ENCODE results near the gene TCTN1.

Gene TCTN1

DNA sequence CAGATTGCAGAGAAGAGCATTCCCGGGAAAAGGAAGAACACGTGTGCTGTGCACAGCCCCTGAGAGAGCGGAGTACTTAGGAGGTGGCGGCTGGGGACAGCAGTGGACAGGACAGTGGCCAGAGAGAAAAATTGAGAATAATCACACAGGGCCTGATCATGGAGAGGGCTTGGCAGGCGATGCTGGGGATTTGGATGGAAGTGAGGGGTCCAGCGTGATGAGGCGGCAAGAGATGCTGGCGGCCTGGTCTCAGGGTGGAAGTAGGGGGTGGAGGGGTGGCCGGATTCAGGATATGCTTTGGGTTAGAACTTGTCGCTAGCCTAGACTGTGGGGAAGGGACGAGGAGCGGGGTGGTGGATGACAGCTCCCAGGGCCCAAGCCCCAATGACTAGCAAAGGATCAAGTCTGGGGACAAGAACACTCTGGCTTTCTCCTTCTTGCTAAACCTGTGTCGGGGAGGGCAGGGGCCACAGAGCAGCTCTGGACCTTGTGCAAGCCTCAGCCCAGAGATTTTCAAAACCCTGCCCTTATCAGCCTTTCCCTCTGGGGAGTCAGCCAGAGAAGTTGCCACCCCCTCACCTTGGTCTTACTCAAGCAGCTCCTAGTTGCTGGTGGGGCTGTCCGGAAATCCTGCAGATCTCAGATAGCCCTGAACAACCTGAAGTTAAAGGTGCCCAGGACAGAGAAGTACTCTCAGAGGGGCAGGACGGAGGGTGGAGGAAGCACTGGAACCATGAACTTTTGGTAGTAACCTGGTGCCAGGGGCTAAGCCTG is 73.7 kb downstream of the TCTN1 start:
- DNase-seq (ENCODE audit: low spot score) = no peak
- in situ Hi-C loops (cut with MboI; ENCODE audit: low pct_unique_long_range_greater_than_20kb, low sequenced_read_pairs, unreplicated experiment) = no loop called here
- TF ChIP-seq, protein P1, sequence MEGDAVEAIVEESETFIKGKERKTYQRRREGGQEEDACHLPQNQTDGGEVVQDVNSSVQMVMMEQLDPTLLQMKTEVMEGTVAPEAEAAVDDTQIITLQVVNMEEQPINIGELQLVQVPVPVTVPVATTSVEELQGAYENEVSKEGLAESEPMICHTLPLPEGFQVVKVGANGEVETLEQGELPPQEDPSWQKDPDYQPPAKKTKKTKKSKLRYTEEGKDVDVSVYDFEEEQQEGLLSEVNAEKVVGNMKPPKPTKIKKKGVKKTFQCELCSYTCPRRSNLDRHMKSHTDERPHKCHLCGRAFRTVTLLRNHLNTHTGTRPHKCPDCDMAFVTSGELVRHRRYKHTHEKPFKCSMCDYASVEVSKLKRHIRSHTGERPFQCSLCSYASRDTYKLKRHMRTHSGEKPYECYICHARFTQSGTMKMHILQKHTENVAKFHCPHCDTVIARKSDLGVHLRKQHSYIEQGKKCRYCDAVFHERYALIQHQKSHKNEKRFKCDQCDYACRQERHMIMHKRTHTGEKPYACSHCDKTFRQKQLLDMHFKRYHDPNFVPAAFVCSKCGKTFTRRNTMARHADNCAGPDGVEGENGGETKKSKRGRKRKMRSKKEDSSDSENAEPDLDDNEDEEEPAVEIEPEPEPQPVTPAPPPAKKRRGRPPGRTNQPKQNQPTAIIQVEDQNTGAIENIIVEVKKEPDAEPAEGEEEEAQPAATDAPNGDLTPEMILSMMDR (IDR thresholded peaks at IDR 0.05; ENCODE audit: extremely low read depth, insufficient read depth, missing control alignments) = no peak

DNA sequence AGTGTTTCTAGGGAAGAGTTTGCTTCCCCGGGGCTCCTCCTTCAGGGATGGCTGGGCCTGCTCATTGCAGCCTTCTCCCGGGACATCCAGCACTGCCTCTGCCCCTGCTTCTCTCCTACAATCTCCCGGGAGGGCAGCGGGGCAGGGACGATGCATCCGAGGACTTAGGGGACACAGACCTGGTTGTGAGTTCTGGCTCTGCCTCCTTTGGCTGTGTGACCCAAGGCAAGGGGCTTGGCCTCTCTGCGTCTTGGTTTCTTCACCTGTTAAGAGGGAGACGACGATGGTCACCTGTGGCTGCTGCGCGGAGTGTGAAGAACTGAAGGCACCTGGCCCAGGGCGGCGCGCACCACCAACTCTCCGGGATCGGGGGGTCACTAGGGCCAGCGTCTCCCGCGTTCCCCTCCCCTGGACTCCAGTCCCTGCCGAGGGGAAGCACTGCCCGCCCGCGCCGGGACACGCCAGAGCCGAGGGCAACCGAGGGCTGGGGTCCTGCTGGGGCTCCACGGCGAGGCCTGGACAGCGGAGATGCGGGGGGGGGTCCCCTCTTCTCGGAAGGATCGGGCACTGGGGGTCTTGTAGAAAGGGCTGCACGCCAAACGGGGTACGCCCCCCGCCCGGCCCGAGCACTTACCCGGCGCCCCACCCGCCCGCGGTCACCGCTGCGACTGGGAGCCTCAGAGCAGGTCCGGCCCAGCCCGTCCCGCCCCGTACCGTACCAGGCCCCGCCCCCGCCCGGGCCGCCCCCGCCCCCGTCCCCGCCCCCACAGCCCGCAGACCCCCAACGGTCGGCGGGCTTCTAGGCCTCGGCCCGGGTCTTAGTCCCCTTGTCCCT is 74.7 kb downstream of the TCTN1 start, which contains the start of gene HVCN1:
HVCN1 (minus strand) TSS at position 670 of the 835 bp plus-strand sequence. CDS start 5,870 bp downstream, outside the sequence.
- TF ChIP-seq, protein P1 (IDR thresholded peaks at IDR 0.05; ENCODE audit: extremely low read depth, insufficient read depth, missing control alignments) = no peak
- DNase-seq (ENCODE audit: low spot score) = peak; percentile 85
- in situ Hi-C loops (cut with MboI; ENCODE audit: low pct_unique_long_range_greater_than_20kb, low sequenced_read_pairs, unreplicated experiment) = no loop called here

DNA sequence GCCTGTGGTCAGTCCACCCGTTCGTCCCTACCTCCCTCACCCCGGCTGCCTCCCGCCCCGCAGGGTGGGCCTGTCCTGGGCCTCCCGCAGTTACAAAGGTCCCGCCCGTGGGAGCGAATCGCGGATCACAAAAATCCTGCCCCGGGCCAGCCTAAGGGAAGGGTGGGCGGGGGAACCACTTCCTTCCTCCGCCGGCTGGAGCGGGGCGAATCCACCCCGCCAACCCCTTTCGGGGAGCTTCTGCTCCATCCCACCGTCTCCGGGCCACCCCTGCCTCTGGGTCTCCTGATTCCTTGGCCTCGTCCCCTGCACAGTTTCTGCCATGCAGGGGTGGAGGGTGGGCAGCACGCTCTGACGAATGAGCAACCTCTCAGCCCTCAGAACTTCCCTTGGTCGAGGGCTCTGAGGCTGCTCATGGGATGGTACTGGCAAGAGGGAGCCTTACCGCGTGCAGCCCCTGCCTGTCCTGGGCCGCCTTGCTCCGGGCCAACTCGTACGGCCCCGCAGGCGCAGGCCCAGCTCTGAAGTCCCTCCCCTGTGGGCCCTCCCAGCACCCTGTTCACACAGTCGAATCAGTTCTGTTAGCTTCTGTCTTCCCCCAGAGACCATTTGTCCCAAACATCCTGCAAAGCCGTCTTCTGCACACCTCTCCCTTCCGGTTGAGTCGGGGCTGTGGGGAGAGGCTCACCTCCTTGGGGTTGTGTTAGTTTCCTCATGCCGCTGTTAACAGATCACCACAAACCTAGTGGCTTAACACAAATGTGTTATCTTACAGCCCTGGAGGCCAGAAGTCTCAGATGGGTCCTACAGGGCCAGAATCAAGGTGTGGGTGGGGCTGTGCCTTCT is 75.6 kb downstream of the TCTN1 start:
- peak; percentile 84 for DNase-seq (ENCODE audit: low spot score)
- TF ChIP-seq, protein P1 (IDR thresholded peaks at IDR 0.05; ENCODE audit: extremely low read depth, insufficient read depth, missing control alignments) = no peak
- in situ Hi-C loops (cut with MboI; ENCODE audit: low pct_unique_long_range_greater_than_20kb, low sequenced_read_pairs, unreplicated experiment) = no loop called here

DNA sequence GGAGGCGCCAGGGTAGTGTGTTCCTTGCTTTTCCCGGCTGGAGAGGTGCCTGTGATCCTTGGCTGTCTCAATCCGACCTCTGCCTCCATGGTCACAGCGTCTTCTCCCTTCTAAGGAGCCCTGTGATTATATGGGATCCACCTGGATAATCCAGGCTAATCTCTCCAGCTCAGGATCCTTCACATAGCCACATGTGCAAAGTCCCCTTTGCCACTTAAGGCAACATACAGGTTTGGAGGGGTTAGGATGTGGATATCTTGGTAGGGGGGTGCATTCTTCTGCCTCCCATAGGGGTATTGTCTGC is 76.2 kb downstream of the TCTN1 start:
- DNase-seq (ENCODE audit: low spot score) = no peak
- in situ Hi-C loops (cut with MboI; ENCODE audit: low pct_unique_long_range_greater_than_20kb, low sequenced_read_pairs, unreplicated experiment) = no loop called here
- TF ChIP-seq, protein P1 (IDR thresholded peaks at IDR 0.05; ENCODE audit: extremely low read depth, insufficient read depth, missing control alignments) = no peak

DNA sequence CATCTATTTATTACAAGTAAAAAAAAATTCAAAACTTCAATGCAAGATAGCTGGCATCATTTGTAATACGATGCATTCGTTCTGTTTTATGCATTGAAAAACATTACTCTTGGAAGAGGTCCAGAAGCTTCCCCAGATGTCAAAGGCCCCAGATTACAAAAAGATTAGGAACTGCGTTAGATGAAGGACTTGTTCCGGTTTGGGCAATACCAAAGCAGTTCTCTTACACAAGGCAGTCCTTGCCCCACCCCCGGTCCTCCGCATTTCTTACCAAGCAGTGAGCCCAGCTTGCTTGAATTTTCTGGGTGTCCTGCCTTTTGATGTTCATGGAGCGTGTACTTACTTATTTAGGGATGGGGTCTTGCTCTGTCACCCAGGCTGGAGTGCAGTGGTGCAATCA is 79.8 kb downstream of the TCTN1 start:
- DNase-seq (ENCODE audit: low spot score) = no peak

More for the DNA sequence above, 79.8 kb downstream of the TCTN1 start:
- TF ChIP-seq, protein P1 (IDR thresholded peaks at IDR 0.05; ENCODE audit: extremely low read depth, insufficient read depth, missing control alignments) = no peak
- in situ Hi-C loops (cut with MboI; ENCODE audit: low pct_unique_long_range_greater_than_20kb, low sequenced_read_pairs, unreplicated experiment) = no loop called here
